ENCODE results near the gene NRG3. TPM values are rescaled to one million over a fixed set of nuclear protein-coding genes. Genes with fewer than 3 reads are reported as not detected.

Gene NRG3
- total RNA-seq, 1 donor from 2014 or later: 8.2 TPM

GRCh38 chr10:82399850-82400249 lies 524.9 kb downstream of the NRG3 start:
- Mint-ChIP-seq H3K9me3 (ENCODE audit: unreplicated experiment) (no peaks in the 10 kb centered on the region), H3K4me1 (ENCODE audit: unreplicated experiment) (peaks cover 2% of the 10 kb centered on the region), H3K27ac (ENCODE audit: unreplicated experiment) (no peak overlapping the region), H3K36me3 (ENCODE audit: low read depth, unreplicated experiment) (no peaks in the 10 kb centered on the region), H3K27me3 (ENCODE audit: unreplicated experiment) (no peaks in the 10 kb centered on the region), H3K4me3 (ENCODE audit: unreplicated experiment) (no peak overlapping the region)
- TF ChIP-seq, protein P1, sequence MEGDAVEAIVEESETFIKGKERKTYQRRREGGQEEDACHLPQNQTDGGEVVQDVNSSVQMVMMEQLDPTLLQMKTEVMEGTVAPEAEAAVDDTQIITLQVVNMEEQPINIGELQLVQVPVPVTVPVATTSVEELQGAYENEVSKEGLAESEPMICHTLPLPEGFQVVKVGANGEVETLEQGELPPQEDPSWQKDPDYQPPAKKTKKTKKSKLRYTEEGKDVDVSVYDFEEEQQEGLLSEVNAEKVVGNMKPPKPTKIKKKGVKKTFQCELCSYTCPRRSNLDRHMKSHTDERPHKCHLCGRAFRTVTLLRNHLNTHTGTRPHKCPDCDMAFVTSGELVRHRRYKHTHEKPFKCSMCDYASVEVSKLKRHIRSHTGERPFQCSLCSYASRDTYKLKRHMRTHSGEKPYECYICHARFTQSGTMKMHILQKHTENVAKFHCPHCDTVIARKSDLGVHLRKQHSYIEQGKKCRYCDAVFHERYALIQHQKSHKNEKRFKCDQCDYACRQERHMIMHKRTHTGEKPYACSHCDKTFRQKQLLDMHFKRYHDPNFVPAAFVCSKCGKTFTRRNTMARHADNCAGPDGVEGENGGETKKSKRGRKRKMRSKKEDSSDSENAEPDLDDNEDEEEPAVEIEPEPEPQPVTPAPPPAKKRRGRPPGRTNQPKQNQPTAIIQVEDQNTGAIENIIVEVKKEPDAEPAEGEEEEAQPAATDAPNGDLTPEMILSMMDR (IDR thresholded peaks at IDR 0.05; ENCODE audit: unreplicated experiment): no peak
- no peak for DNase-seq (ENCODE audit: low spot score)

GRCh38 chr10:82400841-82401240 lies 525.8 kb downstream of the NRG3 start:
- H3K9me3 Mint-ChIP-seq (ENCODE audit: unreplicated experiment): no peaks in the 10 kb centered on the region
- no peak overlapping the region for H3K4me3 Mint-ChIP-seq (ENCODE audit: unreplicated experiment)
- peaks cover 2% of the 10 kb centered on the region for H3K4me1 Mint-ChIP-seq (ENCODE audit: unreplicated experiment)
- H3K27me3 Mint-ChIP-seq (ENCODE audit: unreplicated experiment): no peaks in the 10 kb centered on the region
- DNase-seq (ENCODE audit: low spot score): no peak
- H3K36me3 Mint-ChIP-seq (ENCODE audit: low read depth, unreplicated experiment): no peaks in the 10 kb centered on the region
- no peak overlapping the region for H3K27ac Mint-ChIP-seq (ENCODE audit: unreplicated experiment)
- TF ChIP-seq, protein P1 (IDR thresholded peaks at IDR 0.05; ENCODE audit: unreplicated experiment): no peak

GRCh38 chr10:82402906-82403401 lies 528.0 kb downstream of the NRG3 start:
- H3K4me3 Mint-ChIP-seq (ENCODE audit: unreplicated experiment): no peak overlapping the region
- no peaks in the 10 kb centered on the region for H3K4me1 Mint-ChIP-seq (ENCODE audit: unreplicated experiment)
- no peak for DNase-seq (ENCODE audit: low spot score)
- no peaks in the 10 kb centered on the region for H3K36me3 Mint-ChIP-seq (ENCODE audit: low read depth, unreplicated experiment)
- no peak overlapping the region for H3K27ac Mint-ChIP-seq (ENCODE audit: unreplicated experiment)
- no peaks in the 10 kb centered on the region for H3K9me3 Mint-ChIP-seq (ENCODE audit: unreplicated experiment)
- no peaks in the 10 kb centered on the region for H3K27me3 Mint-ChIP-seq (ENCODE audit: unreplicated experiment)
- TF ChIP-seq, protein P1 (IDR thresholded peaks at IDR 0.05; ENCODE audit: unreplicated experiment): no peak

- TF ChIP-seq, protein P1 (IDR thresholded peaks at IDR 0.05; ENCODE audit: unreplicated experiment): no peak
- H3K4me1 Mint-ChIP-seq (ENCODE audit: unreplicated experiment): no peaks in the 10 kb centered on the region
- H3K9me3 Mint-ChIP-seq (ENCODE audit: unreplicated experiment): no peaks in the 10 kb centered on the region
- no peaks in the 10 kb centered on the region for H3K36me3 Mint-ChIP-seq (ENCODE audit: low read depth, unreplicated experiment)
- H3K27me3 Mint-ChIP-seq (ENCODE audit: unreplicated experiment): no peaks in the 10 kb centered on the region
- no peak overlapping the region for H3K4me3 Mint-ChIP-seq (ENCODE audit: unreplicated experiment)
- H3K27ac Mint-ChIP-seq (ENCODE audit: unreplicated experiment): no peak overlapping the region
- DNase-seq (ENCODE audit: low spot score): no peak
These were observed 534.7 kb downstream of the NRG3 start for GRCh38 chr10:82409671-82410070.

- no peaks in the 10 kb centered on the region for H3K27me3 Mint-ChIP-seq (ENCODE audit: unreplicated experiment)
- no peaks in the 10 kb centered on the region for H3K9me3 Mint-ChIP-seq (ENCODE audit: unreplicated experiment)
- H3K27ac Mint-ChIP-seq (ENCODE audit: unreplicated experiment): no peak overlapping the region
- H3K4me1 Mint-ChIP-seq (ENCODE audit: unreplicated experiment): no peaks in the 10 kb centered on the region
- no peak overlapping the region for H3K4me3 Mint-ChIP-seq (ENCODE audit: unreplicated experiment)
- no peak for DNase-seq (ENCODE audit: low spot score)
- TF ChIP-seq, protein P1 (IDR thresholded peaks at IDR 0.05; ENCODE audit: unreplicated experiment): no peak
- H3K36me3 Mint-ChIP-seq (ENCODE audit: low read depth, unreplicated experiment): no peaks in the 10 kb centered on the region
These were observed 536.4 kb downstream of the NRG3 start for GRCh38 chr10:82411416-82411815.
